Lower leg skin (tissue), 3 donors: ENCODE results near the gene GHR.

Experiments
- POLR2A ChIP-seq, 2 donors: fragments of 450-650 bp; IDR thresholded peaks; one replicate each; pipeline ENCODE4 v1.6.1; 2016 to 2017; ENCODE audit warnings: antibody characterized with exemption in 2 of 2, mild to moderate bottlenecking in 1 of 2, moderate library complexity in 1 of 2
- TF ChIP-seq, protein P1 (sequence below), 3 donors: fragments of 450-650 bp; IDR thresholded peaks; one replicate each; pipeline ENCODE4 v1.5.1; 2016; ENCODE audit warnings: antibody characterized with exemption in 3 of 3, mild to moderate bottlenecking in 3 of 3, moderate library complexity in 2 of 3

DNA sequence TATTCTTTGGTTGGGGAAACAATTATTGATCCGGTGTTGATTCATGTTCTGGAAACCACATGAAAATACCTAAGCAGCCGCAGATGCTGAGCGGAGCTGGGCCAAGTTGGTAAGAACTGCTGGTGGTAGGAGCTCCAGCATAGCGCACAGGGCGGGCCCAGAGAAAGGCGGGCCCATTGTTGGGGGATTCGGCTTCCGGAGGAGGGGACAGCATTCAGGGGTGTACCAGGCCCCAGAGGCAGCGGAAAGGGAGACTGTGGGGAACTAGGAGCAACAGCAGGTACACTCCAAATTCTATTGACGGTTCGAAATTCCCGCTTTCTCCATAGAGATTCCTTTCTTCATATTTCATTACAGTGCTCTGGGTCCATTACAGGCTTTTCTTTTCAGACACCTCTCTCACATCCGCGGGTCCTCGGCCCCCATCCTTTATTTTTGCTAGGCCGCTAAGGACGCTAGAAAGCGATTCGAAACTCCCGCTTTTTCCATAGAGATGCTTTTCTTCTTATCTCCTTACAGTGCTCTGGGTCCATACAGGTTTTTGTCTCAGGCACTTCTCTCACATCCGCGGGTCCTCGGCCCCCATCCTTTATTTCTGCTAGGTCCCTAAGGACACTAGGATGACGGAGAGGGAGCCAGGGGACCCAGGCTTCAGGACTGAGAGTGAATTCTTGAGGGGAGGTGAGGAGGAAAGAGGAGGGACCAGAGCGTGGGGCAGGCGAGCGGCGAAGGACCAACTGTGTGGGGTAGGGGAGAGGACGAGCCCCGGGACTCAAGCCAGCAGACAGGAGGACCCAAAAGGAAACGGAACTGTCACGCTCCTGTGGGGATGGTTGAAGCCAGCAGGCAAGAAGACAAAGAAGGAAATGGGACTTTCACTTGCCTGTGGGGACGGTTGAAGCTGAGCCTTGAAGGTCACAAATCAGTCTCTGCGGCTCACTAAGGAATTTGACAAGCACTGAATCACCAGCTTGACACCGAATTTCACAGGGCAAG is 333.7 kb downstream of the GHR start, which contains the start of gene CCDC152:
- TF ChIP-seq POLR2A (IDR thresholded peaks at IDR 0.05): no peak
- TF ChIP-seq, protein P1, sequence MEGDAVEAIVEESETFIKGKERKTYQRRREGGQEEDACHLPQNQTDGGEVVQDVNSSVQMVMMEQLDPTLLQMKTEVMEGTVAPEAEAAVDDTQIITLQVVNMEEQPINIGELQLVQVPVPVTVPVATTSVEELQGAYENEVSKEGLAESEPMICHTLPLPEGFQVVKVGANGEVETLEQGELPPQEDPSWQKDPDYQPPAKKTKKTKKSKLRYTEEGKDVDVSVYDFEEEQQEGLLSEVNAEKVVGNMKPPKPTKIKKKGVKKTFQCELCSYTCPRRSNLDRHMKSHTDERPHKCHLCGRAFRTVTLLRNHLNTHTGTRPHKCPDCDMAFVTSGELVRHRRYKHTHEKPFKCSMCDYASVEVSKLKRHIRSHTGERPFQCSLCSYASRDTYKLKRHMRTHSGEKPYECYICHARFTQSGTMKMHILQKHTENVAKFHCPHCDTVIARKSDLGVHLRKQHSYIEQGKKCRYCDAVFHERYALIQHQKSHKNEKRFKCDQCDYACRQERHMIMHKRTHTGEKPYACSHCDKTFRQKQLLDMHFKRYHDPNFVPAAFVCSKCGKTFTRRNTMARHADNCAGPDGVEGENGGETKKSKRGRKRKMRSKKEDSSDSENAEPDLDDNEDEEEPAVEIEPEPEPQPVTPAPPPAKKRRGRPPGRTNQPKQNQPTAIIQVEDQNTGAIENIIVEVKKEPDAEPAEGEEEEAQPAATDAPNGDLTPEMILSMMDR (IDR thresholded peaks at IDR 0.05): no peak
